GM18526 (cell line): ENCODE measurements around the gene VGF.

Source experiments
- POLR2A ChIP-seq: IDR thresholded peaks from 3 replicates; pipeline ENCODE4 v1.6.1; 2011; ENCODE audit not compliant: insufficient read length; ENCODE audit errors: extremely low read depth

The VGF gene

DNA sequence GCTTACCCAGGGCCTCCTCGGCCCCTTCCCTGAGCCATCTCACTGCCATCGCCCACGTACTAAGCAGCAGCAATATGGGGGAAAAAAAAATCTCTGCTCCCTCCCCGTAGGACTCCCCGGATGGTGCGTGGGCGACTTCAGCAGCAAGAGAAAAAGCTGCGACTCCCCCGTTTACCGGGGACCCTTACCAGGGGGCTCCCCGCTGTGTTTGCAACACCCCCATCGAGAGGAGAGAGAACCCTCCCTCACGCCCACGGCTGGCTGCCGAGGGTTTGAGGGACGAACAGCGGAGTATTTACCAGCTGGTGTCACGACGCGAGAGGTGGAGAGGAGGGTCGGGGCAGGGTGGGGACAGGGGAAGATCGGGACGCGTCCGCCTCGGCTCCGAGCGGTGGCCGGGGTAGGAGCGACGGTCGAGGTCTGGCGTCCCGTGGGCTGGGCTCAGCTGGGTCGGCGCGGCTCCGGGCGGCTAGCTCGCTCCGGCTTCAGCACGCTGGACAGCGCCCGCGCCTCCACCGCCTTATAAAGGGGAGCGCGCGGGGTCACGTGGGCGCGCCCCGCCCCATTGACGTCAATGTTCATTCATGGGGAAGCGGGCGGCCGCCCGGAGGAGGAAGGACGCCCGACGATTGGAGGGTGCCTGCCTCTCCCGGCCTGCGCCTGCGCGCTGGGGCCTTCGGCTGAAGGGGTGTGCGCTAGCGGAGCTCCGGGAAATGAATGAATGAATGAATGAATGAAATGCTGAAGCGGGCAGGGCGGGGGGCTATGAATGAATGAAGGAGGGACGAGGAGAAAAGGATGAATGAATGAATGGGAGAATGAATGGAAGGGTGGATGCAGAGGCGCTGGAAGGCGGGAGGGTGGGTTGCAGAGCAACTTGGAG, at the start of gene VGF:
TSS of gene VGF (minus strand) at position 495 of the 883 bp plus-strand sequence. CDS start 726 bp downstream, outside the sequence.
- no peak for TF ChIP-seq POLR2A

DNA sequence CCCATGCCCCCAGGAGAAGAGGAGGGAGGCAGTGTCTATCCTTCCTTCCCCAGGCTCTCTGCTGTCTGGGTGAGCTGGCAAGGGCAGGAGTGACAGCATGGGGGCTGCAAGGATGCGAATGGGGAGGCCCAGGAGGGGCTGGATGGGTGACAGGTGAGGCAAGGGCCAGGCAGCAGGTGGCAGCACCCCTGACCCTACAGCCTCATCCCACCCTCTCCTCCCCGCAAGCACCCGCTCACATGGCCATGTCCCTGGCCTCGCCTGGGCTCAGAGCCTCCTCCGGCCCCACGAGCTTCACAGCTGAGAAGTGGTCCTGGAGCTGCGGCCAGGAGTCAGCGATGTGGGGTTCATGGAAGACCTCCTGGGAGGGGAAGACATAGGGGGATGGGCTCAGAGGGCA, 46.6 kb upstream of the VGF start:
- no peak for TF ChIP-seq POLR2A

DNA sequence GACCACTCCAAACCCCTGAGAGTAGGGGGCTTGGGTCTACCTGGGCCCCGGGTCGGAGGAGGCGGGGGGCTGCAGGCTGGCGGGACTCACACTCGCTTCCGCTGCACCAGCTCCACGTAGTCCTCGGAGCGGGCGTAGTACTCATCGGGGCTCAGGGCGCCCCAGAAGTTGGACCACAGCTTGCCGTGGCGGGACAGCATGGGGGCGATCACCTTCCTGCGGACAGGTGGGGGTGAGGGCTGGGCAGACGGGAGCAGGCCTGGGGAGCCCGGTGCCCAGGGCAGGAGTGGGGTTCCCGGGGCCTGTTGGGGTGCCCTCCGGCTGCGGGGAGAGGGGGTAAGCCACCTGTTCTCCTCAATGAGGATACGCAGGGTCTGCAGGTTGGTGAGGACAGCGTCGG, 46.1 kb upstream of the VGF start:
- TF ChIP-seq POLR2A, result no peak

DNA sequence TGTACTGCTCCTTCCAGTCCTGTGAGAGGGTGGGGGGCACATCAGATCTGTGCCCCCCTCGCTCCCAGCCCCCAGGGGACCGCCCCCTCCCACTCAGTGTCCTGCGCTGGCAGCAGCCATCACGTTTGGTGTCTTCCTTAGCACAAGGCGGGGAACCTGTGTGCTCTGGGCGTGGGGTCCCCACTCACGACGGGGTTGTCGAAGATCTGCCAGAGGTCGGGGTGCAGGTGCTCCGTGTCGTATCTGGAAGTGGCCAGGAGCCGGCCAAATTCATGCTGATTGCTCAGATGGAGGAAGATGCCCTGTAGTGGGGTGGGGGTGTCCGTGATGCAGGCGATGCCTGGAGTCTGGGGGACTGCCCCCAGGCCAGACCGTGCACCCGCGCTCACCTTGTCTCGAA, 44.8 kb upstream of the VGF start:
- no peak for TF ChIP-seq POLR2A

DNA sequence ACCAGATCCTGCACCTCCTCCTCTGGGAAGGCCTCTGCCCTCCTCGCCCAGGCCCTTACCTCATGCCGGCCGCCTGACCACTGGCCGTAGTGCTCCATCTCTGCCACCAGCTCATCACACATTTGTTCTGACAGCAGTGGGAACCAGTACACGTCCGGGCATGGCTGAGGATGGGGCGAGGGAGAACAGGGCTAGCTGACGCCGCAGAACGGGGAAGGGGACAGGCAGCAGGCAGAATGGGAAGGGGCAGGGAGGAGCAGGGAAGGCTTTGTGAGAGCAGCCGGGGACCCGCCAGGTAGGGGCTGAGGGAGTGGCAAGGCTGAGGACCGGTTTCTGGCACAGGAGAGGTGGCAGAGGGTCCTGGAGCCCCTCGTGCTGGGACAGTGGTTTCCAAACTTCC, 43.4 kb upstream of the VGF start:
- no peak for TF ChIP-seq POLR2A

DNA sequence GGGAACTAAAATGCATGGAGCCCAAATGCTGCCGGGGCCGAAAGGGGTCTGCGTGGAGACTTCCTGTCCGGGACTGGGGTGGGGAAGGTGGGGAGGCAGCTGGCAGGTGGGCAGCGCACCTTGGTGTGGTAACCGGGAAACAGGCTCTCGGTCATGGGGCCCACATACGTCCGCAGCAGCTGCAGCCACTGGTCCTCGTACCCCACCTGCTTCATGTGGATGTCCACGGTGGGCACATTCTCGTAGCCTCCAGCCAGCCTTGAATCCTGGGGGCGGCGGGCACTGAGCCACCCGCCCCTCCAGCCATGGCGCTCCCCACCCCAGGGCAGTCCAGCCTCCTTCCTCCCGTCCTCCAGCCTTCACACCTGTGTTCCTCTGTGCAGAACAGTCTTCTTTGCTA, 42.1 kb upstream of the VGF start:
- no peak for TF ChIP-seq POLR2A

DNA sequence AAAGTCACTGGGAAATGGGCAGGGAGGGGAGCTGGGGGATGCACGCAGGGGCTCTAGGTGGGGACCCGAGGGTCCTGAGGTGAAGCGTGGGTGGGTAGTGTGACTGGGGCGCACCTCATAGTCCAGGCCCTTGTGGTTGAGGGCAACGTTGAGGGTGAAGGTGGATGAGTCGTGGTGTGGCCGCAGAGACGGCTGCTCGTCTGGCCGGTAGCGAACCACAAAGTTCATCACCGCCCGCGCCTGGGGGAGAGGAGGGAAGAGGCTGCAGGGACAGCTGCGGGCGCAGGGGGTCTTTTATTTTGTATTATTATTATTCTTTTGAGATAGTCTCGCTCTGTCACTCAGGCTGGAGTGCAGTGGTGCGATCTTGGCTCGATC, 41.3 kb upstream of the VGF start:
- no peak for TF ChIP-seq POLR2A

DNA sequence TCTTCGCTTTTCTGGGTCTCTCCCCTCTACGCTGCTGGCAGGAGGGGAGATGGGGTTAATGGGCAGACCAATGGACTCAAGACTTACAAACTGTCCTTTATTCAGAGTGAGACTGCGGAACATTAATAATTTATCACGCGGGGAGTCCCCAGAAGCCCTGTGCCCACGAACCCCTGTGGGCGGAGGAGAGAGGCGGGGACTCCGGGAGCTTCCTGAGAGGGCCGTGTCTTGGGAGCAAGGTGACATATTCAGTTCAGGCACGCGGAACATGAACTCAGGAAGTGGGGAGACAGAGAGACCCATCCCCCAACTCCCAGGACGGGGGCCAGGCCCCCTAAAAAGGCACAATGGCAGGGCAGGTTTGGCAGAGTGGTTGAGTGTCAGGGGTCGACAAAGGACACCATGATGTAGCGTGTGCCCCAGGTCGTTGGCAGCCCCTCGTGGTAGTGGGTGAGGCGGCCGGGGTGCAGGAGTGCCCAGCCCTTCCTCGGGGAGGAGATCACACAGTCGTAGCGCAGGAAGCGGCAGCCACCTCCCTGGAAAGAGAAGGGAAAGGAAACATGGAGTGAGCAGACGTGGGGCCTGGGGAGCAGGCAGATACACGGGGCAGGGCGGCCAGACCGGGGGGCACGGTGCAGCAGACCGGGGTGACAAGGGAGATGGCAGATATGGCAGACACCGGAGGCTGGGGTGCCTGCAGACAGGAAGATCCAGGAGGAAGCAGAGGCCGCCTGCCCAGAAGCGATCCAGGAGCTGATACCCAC, 40.7 kb upstream of the VGF start:
- no peak for TF ChIP-seq POLR2A

DNA sequence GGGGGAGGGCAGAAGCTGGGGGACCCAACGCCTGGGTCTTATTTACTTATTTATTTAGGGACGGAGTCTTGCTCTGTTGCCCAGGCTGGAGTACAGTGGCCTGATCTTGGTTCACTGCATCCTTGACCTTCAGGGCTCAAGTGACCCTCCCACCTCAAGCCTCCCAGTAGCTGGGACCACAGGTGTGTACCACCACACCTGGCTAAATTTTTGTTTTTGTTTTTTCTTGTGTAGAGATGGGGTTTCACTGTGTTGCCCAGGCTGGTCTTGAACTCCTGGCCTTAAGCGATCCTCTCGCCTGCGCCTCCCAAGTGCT, 37.2 kb upstream of the VGF start:
- no peak for TF ChIP-seq POLR2A

DNA sequence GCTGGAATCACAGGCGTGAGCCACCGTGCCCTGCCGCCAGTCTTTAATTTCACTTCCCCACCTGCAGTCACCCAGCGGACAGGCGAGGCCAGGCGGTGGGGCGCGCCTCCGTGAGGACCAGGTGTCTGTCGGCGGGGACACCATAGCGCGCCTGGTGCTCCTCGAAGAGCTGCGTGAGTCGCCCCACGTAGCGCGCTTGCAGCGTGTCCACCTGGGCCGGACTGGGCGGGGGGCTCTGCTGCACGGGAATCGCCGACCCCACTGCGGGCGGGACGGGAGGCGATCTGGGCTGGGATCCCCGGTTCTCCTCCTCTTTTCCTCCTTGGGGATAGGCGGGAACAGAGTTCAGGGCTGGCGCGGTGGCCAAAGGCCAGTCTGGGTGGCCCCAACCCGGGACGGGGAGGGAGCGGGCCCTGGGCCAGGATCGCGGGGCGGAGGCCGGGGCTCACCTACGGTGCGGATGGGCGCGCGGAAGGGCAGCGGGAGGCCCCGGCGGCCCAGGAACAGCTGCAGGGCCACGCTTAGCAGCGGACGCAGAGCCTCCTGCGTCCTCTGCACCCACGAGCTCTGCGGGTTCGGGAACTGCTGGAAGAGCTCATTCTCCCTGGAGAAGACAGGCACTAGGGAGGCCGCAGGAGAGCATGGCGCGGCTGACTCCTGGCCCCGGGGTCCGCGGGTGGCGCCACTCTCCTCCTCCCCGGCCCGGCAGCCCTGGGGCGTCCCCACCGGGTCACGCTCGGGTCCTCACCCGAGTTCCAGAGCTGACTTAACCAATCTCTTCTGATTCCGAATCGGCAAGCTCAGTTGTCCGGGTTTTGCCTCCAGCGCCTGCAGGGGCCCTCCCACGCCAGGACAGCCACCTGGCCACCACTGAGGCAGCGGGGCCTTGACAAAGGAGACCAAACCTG, 36.6 kb upstream of the VGF start:
- no peak for TF ChIP-seq POLR2A

DNA sequence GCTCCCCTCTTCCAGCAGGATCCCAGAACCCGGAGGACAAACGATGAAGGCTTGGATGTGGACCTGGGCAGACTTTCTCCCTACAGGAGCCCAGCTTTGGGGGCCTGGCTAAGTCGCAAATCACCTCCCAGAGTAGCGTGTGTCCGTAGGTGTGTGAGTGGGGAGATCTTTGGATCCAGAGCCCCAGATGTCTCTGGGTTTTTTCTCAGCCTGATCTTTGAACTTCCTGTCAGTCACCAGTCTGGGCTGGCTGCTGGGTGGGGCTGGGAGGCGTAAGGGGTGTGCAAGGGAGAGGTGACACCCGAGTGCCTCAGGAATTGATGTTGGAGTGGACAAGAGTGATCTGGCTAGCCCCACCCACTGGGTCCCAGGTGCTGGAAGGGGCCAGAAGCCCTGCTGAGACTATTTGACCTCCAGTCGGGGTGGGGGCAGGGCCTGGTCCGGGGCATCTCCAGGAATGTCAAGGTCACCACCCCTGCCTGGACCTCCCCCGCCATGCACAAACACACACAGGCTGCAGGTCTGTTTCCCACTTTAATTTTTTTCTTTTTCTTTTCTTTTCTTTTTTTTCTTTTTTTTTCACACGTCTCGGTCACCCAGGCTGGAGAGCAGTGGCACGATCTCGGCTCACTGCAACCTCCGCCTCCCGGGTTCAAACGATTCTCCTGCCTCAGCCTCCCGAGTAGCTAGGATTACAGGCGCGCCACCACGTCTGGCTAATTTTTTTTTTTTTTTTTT, 35.7 kb upstream of the VGF start, which contains the start of gene MOGAT3:
TSS of gene MOGAT3 (minus strand) at position 175 of the 738 bp plus-strand sequence. CDS start 182 bp downstream, outside the sequence.
- no peak for TF ChIP-seq POLR2A

DNA sequence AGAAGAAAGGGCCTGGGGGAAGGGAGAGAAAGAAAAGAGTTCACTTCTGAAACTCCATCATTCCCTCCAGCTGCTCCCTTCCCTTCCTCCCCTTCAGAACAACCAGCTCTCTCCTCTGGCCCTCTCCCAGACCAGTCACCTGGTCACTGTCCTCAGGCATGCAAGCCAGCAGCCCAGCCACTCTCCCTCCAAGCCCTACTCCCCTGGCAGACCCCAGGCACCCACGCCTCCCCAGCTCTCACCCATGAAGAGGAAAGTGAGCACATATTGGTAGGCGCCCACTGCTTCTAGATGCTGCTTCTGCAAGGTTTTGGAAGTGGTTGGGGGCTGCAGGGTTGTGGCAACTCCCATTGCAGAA, 35.1 kb upstream of the VGF start:
- no peak for TF ChIP-seq POLR2A

DNA sequence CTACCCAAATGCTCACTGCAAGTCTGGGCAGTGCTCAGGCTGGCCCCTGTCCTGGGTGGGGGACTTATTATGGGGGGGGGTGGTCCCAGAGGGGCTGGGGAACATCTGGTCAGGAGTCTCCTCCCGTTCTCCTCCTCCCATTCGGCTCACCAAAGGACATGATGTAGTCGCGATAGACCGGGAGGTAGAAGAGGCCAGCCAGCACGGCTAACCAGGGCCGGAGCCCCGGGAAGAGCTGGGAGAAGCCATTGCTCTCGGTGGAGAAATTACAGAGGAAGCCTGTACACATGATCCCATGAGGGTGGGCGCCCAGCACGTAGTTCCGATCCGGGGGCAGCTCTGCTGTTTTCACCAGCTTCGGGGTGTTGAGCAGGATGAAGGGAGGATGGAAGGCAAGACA, 33.1 kb upstream of the VGF start:
- TF ChIP-seq POLR2A, result no peak

DNA sequence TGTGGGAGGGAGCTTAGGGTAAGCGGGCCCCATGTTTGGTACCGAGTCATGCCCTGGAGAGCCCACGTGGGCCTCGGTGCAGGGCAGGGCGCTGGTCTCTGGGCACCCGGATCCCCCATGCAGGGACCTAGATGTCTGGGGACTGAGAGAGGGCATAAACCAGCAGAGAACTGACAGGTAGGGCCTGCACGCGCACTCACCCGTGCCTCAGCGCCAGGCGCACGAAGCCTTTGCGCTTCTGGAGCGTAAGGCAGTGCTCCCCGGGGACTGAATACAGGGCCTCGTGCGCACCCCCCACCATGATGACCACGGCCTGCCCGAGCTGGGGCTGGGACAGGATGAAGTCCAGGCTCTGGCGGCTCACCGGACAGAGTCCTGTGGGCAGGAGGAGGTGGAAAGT, 32.6 kb upstream of the VGF start:
- TF ChIP-seq POLR2A, result no peak

DNA sequence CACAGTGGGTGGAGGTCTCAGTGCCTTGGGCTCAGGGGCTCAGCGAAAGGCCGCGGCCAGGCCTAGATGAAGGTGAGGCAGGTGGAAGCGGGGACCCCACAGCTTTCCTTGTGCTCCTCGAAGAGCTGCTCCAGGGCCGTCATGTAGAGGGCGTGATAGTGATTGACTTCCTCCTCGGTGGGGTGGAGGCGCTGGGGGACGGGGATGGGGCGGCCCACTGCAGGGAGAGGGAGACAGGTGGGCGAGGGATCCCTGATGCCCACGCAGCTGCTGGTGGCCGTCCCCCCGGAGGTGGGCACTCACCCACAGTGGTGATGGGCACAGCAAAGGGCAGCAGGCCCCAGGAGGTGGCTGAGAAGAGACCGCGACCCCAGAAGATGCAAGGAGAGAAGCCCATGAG, 30.5 kb upstream of the VGF start:
- TF ChIP-seq POLR2A, result no peak
